Effector memory CD8-positive, alpha-beta T cell (primary cell): Measurements from ENCODE around the gene HOXB6.

Source experiments
- ATAC-seq: fragments of 150-1000 bp; cut with Tn5 transposase; replicated peaks from 2 replicates; pipeline ENCODE4 v1.10.0; 2021; ENCODE audit warnings: mild to moderate bottlenecking, moderate library complexity
- DNase-seq, 3 experiments: peaks; one replicate each; pipeline ENCODE4 v3.0.0; 2021
- H3K27ac Mint-ChIP-seq, 2 donors: one replicate each; pipeline ENCODE4 v1.8.0; 2022; ENCODE audit warnings: mild to moderate bottlenecking in 2 of 2, mixed read lengths in 2 of 2, moderate library complexity in 2 of 2
- H3K27me3 Mint-ChIP-seq, 2 donors: one replicate each; pipeline ENCODE4 v1.8.0; 2022; ENCODE audit warnings: mixed read lengths in 2 of 2
- H3K36me3 Mint-ChIP-seq: one replicate; pipeline ENCODE4 v1.8.0; 2022; ENCODE audit warnings: mild to moderate bottlenecking, moderate library complexity, mixed read lengths; ENCODE audit not compliant: insufficient read depth
- H3K4me1 Mint-ChIP-seq, 2 donors: one replicate each; pipeline ENCODE4 v1.8.0; 2022; ENCODE audit warnings: low read depth in 2 of 2, mixed read lengths in 2 of 2
- H3K4me3 Mint-ChIP-seq, 2 donors: one replicate each; pipeline ENCODE4 v1.8.0; 2022; ENCODE audit warnings: mild to moderate bottlenecking in 2 of 2, mixed read lengths in 2 of 2, moderate library complexity in 2 of 2
- H3K9me3 Mint-ChIP-seq, 2 donors: one replicate each; pipeline ENCODE4 v1.8.0; 2022; ENCODE audit warnings: mixed read lengths in 2 of 2

Gene HOXB6

DNA sequence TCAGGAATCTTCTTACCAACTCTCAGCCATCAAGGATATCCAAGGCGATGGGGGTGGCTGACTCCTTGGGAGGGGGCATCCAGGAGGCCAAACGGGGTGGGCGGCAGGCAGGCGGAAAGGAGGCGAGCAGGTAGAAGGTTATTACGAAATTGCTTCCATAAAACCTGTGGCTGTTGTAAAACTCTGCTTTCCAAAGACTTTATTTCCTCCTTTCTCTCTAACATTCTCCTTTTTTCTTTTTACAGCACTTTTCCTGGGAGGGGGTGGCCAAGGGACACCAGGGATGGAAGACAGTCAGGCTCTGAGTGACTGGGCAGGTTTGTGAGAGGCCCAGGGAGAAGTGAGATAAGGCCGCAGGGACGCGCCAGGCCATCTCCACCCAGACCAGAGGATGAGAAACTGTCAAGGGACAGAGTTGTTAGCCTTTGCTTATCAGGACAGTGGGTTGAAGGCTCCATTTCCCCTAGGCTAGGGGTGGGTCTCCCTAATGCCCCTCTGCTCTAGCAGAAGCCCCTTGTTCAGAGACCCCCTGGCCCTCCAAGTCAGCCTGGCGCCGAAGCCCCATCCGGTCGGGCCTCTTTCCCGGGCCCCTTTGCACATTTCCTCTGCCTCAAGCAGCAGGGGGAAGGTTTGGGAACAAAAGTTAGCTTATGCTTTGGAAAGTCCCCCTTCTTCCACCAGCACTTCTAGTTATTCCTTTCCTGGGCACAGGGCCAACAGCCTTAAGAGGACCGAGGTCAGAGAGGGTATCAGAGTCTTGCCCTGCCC lies 26.3 kb upstream of the HOXB6 start:
- peaks cover 84 to 100% of the 10 kb centered on the region in 2 donors for H3K27me3 Mint-ChIP-seq

DNA sequence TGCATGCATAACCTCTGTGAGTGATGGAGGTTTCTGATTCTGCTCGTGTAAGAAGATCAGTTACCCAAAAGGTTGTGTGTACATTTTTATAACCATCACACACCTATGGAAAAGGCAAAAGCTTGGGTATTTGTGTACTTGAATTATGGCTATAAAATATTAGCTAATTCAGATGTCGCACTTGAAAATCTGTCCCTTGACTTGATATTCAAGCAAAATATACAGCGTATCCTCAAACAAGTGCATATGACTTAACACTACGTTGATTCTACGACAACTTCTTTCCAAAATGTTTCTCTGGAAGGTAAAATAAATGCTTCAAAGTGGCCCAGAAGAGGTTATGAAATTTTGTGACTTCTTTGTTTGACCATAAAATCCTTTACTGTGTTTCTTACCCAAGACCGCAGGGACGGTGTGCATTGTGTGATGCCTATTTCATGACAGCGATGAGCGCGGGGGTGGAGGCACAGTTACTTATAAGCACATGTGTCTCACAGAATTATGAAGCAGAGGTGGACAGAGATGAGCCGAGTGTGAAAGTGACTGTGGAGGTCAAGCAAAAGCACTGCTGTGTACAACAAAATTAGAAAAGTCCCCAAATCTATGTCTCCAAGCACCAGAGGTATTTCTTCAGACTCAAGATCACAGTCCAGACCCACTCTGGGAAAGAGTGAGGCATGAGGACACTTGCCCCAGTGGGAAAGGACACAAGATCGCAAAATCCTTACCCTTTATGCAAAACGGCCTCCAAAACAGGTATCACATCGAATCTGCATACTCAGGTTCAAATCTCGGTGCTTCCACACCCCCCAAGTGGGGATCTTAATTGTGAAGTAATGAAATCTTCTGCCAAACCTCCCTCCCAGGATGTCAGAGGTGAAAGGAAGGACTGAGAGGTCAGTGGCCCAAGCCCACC lies 25.5 kb upstream of the HOXB6 start:
- DNase-seq (no peak), ATAC-seq (no peak)
- H3K27ac Mint-ChIP-seq: no peak overlapping the region
- H3K4me1 Mint-ChIP-seq: peaks cover 10 to 16% of the 10 kb centered on the region in 2 donors
- no peaks in the 10 kb centered on the region for H3K9me3 Mint-ChIP-seq
- H3K27me3 Mint-ChIP-seq: peaks cover 83 to 100% of the 10 kb centered on the region in 2 donors
- H3K36me3 Mint-ChIP-seq: peaks cover 10% of the 10 kb centered on the region
- no peak overlapping the region for H3K4me3 Mint-ChIP-seq

More for the DNA sequence above, 26.3 kb upstream of the HOXB6 start:
- peaks cover 8% of the 10 kb centered on the region for H3K36me3 Mint-ChIP-seq
- no peak overlapping the region for H3K4me3 Mint-ChIP-seq
- H3K27ac Mint-ChIP-seq: no peak overlapping the region
- ATAC-seq (no peak), DNase-seq (no peak)
- H3K4me1 Mint-ChIP-seq: peaks cover 6 to 10% of the 10 kb centered on the region in 2 donors
- no peaks in the 10 kb centered on the region for H3K9me3 Mint-ChIP-seq

DNA sequence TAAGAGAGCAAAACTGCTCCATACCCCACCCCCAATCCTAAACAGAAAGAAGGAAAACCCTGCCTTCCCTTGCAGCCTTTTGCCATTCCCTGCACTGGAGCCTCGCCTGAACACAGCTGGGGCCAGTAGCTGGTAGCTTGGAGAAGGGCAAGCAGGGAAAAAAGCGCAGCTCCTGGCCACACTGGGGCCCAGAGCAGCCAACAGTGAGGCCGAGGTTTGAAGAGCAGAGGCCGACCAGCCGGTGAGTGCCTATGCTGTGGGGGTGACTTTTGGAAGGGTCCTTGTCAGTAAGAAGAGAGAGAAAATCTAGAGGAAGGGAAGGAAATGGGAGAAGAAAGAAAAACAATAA lies 24.6 kb upstream of the HOXB6 start:
- Mint-ChIP-seq H3K4me1 (peaks cover 10 to 16% of the 10 kb centered on the region in 2 donors), H3K36me3 (peaks cover 7% of the 10 kb centered on the region), H3K4me3 (no peak overlapping the region), H3K27me3 (peaks cover 76 to 99% of the 10 kb centered on the region in 2 donors), H3K9me3 (no peaks in the 10 kb centered on the region), H3K27ac (no peak overlapping the region)
- ATAC-seq (no peak), DNase-seq (no peak)

DNA sequence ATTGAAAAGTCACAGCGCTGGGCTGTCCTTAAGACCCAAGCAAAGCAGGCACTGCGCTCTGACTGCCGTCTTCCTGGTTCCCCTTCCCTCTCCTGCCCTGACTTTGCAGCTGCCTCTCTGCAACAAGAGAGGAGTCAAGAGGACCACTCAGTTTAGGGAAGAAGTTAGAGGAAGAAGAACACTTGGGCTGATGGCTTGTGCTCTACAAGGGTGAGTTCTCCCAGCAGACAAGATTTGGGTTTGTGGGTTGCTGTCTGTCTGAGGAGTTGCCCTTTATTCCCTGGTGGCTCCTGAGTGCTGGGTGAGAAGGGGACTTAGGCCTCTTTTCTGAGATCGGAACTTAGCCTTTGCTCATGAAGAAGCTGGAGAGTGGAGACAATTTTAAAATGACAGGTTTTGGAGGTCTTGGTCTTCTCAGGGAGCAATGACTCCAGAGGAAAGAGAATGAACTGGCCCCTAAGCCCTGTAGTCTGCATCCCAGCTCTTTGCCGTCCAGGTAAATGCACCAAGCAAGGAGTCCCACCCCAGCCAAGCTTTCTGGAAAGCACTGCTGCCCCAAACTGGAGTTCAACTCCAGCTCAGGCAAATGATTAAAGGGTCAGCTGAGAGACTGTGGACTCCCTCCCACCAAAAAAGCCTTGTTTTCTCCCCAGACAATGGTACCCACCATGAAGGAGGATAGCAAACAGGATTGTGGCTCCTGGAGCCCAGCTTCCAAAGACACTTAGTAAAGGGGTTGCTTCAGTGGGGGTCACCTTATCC lies 24.0 kb upstream of the HOXB6 start:
- Mint-ChIP-seq H3K27ac (no peak overlapping the region), H3K4me3 (no peak overlapping the region), H3K4me1 (peaks cover 10 to 16% of the 10 kb centered on the region in 2 donors), H3K36me3 (peaks cover 7% of the 10 kb centered on the region), H3K9me3 (no peaks in the 10 kb centered on the region), H3K27me3 (peaks cover 77 to 99% of the 10 kb centered on the region in 2 donors)
- no peak for ATAC-seq
- no peak for DNase-seq

DNA sequence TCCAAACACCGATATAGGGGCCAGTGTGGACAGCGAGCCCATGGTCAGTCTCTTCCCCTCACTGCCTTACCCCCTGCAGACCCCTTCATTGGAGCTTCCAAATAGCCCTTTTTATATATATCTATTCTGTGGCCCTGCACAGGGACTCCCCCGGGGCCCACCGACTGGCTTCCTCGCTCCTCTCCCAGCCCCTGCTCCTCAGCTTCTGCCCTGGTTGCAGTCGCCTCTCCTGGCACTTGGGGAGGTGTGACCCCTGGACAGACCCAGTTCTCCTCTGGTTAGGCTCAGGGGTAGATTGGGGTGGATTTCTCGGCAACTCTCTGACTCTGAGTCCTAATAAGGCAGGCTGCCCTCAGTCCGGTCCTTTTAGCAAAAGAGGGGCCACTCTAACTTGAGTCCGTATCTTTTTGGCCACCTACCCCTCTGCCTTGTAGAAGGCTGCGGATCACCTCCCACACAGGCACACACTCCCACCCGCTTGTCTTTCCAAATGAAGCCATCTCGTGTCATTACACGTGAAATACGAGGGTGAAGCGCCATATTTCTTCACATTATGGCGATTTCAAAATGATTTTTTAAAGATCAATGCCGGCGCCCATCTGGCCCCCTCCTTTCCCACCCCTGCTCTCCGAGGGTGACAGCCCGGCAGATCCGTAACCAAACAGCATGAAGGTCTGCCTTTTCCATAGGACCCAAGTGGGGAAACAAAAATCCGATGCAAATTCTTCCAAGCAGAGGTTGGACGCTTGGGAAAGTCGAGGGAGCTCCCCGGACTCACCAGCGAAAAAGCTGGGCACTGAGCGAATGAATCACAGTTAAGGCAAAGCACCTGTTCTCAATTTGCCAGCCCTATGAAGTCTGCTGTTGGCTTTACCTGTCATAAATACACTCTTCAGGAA lies 23.1 kb upstream of the HOXB6 start:
- peaks cover 6% of the 10 kb centered on the region for H3K36me3 Mint-ChIP-seq
- peak overlapping the region; percentile 17 to 88 for H3K4me3 Mint-ChIP-seq
- ATAC-seq (no peak), DNase-seq (no peak)
- no peaks in the 10 kb centered on the region for H3K9me3 Mint-ChIP-seq
- H3K4me1 Mint-ChIP-seq: peaks cover 10 to 16% of the 10 kb centered on the region in 2 donors
- H3K27me3 Mint-ChIP-seq: peaks cover 84 to 99% of the 10 kb centered on the region in 2 donors
- H3K27ac Mint-ChIP-seq: no peak overlapping the region

DNA sequence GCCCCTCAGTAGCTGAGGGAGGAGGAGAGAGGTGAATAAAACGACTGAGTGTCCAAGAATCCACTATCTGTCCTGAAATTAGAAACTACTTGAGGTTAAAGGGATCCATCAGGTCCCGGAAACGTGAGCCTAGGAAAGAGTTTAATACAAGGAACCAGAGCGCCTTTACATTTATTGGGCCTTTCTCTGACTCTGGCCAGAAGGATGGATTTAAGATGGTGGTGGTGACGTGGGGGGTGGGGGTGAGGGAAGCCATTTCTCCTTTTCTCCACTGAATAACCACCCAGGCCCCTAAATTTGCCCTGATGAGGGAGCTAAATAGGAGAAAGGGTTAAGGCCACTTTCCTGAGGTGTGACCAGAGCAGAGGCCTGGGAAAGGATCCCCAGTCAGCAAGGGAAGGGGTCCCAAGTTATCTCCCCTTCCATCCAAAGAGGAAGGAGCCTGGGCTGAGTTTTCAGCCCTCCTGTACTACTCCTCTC lies 22.4 kb upstream of the HOXB6 start:
- H3K9me3 Mint-ChIP-seq: no peaks in the 10 kb centered on the region
- DNase-seq: no peak
- peak overlapping the region in 1 of 2 donors; percentile 81 for H3K27ac Mint-ChIP-seq
- peaks cover 10 to 16% of the 10 kb centered on the region in 2 donors for H3K4me1 Mint-ChIP-seq
- ATAC-seq: no peak
- peaks cover 84 to 99% of the 10 kb centered on the region in 2 donors for H3K27me3 Mint-ChIP-seq
- peak overlapping the region; percentile 78 to 88 for H3K4me3 Mint-ChIP-seq
- H3K36me3 Mint-ChIP-seq: peaks cover 5% of the 10 kb centered on the region

DNA sequence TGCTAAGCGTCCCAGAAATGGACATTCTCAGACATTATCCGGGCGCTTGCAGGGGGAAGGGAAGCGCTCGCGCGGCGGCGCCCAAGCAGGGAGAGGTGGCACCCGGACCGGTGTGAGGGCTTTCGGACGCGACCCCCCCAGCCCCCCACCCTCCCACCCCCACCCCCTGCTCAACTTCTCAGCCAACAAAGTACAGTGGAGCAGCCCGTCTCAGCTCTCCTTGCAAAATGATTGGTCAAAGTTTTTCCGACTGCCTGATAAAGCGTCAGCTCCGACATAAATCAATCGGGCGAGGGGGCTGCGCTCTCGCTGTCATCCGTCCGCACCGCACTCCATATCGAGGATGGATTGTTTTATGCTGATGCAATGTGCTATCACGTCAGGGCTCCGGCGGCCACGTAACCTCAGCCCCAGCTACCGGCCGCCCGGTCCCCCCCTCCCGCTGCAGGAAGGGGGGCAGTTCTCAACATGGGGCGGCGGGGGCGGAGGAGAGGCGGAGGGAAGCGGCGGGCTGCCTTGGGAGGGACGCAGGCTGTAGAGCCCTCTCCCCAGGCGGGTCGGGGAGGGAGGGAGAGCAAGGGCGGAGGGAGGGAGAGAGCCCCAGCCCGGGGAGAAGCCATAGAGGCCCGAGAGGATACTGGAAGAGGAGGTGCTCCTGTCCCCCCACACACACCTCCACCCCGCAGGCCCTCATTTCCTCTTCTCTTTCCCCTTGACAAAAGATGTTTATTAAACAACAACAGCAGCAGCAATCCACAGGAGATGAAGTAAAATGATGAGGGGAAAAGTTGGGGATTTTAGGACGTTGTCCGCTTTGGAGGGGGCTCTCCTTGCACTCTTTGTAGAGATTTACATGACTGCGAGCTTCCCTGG lies 21.7 kb upstream of the HOXB6 start, which contains the start of gene HOXB9:
Gene HOXB9 (minus strand): TSS at position 114 of the 873 bp plus-strand sequence. CDS start 89 bp downstream, at position 25.
- Mint-ChIP-seq H3K4me3 (peak within 1 kb of the TSS; percentile 78 to 88), H3K27ac (peak within 1 kb of the TSS; percentile 57 to 81), H3K36me3 (peaks cover 5% of the 10 kb centered on the region), H3K27me3 (peaks cover 91 to 99% of the 10 kb centered on the region in 2 donors), H3K4me1 (peaks cover 10 to 16% of the 10 kb centered on the region in 2 donors), H3K9me3 (no peaks in the 10 kb centered on the region)
- DNase-seq (peak in 2 of 3 experiments; percentile 39 to 50), ATAC-seq (peak; percentile 70)

DNA sequence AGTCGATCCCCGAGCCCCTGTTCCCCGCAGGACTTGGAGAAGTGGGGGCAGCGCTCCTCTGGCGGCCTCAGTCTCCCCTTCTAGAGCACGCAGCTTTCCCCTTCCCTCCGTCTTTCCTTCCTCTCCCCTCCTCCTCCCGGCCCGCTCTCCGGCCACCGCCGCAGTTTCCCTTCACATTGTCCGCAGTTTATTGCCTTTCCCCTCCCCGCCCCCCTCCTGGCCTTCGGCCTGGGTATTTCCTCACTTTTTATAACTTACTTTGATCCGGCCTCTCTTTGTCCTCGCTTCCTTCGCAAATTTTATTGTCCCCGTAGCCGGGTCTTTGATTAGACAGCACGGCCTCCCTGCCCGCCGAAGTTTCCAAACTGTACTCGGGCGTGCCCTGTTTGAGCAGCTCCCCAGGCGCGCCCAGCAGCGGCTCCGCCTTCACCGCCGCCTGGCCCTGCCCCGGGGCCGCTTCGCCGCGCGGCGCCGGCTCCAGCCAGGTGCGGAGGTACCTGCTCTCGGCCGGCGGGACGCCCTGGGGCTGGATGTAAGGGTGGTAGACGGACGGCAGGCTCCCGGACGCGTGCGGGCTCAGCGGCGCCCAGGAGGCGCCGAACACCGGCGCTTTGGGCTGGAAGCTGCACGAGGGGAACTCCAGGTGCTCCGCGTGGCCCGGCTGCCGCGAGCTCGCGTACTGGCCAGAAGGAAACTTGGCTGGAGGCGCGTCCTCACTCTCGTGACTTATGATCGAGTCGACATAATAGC lies 20.9 kb upstream of the HOXB6 start:
- Mint-ChIP-seq H3K27ac (peak overlapping the region; percentile 57 to 81), H3K4me3 (peak overlapping the region; percentile 78 to 88), H3K27me3 (peaks cover 91 to 99% of the 10 kb centered on the region in 2 donors), H3K9me3 (no peaks in the 10 kb centered on the region), H3K4me1 (peaks cover 10 to 16% of the 10 kb centered on the region in 2 donors), H3K36me3 (peaks cover 5% of the 10 kb centered on the region)
- peak; percentile 69 for ATAC-seq
- DNase-seq: peak in 1 of 3 experiments; percentile 38

DNA sequence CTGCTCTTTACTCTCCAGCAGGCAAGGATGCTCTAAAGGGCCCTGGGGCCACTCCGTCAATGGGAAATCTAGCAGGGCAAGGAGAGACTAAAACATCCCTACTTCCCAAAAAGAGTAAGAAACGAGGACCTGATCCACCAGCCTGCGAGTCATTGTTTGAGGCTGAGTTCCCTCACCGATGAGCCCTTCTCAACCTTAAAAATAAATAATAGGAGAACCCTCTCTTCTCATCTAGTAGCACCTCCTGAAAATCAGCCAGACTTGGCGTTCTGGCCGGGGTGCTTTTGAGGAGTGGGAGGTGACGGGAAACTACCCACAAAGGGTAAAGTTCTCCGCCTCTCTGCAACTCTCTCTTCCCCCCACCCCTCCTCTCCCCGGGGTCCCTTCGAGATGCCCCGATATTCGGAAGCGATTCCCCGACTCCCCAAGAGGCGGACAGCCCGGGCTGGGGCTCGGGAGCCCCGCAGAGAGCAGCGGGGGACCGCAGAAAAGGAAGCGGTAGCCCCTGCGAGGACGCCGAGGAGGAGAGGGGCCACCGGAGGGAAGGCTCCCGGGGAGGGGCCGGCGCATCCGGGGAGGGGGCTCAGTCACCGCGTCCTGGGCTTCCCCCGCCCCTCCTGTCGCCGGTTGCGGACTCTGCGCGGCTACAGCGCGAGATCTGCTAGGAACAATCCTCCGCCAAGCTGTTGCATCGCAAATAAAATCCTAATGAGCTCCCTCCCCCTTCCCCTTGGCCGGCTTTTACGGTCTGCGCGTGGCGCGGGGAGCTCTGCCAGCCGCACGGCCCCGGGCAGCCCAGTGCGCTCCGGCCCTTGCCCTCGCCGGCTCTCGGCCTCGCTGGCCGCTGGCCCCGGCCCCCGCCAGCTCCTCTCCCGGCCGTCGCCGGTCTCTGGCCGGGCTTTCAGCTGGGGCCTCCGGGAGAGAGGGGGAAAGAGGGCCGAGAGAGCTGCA lies 20.0 kb upstream of the HOXB6 start:
- Mint-ChIP-seq H3K4me3 (peak overlapping the region; percentile 78 to 88), H3K36me3 (peaks cover 9% of the 10 kb centered on the region), H3K27ac (no peak overlapping the region), H3K9me3 (no peaks in the 10 kb centered on the region), H3K27me3 (peaks cover 91 to 99% of the 10 kb centered on the region in 2 donors), H3K4me1 (peaks cover 10 to 16% of the 10 kb centered on the region in 2 donors)
- DNase-seq (no peak), ATAC-seq (peak; percentile 28)

DNA sequence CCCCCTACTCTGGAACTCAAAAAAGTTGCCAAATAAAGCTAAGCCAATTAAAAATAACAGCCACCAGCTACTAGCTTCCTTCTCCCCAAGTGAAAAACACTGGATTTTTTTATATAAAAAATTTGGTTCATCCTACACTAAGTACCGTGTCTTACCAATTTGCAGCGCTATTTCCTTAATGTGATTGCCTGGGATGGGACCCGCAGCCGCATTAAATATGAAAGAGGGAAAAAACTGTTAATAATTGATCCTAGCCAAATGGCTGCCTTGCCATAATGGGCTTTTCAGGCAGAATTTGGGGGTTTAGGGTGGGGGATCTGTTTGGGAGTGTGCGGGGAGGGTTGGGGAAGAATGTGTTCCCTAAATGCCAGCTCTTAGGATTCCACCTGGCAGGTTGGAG lies 19.3 kb upstream of the HOXB6 start:
- no peaks in the 10 kb centered on the region for H3K9me3 Mint-ChIP-seq
- H3K4me1 Mint-ChIP-seq: peaks cover 12 to 16% of the 10 kb centered on the region in 2 donors
- ATAC-seq (no peak), DNase-seq (no peak)
- H3K36me3 Mint-ChIP-seq: peaks cover 11% of the 10 kb centered on the region
- no peak overlapping the region for H3K27ac Mint-ChIP-seq
- H3K27me3 Mint-ChIP-seq: peaks cover 91 to 99% of the 10 kb centered on the region in 2 donors
- peak overlapping the region in 1 of 2 donors; percentile 44 for H3K4me3 Mint-ChIP-seq
